ENCODE results near the gene UBL3.

Gene UBL3

GRCh38 chr13:29850213-29850898, at the start of gene UBL3:
Gene UBL3, minus strand, starts transcription at chr13:29850617. Its CDS starts 1,079 bp downstream, at chr13:29849538.
- FAIRE-seq: no peak

- no peak for FAIRE-seq
These were observed 46.7 kb upstream of the UBL3 start for GRCh38 chr13:29897102-29897501.

DNA sequence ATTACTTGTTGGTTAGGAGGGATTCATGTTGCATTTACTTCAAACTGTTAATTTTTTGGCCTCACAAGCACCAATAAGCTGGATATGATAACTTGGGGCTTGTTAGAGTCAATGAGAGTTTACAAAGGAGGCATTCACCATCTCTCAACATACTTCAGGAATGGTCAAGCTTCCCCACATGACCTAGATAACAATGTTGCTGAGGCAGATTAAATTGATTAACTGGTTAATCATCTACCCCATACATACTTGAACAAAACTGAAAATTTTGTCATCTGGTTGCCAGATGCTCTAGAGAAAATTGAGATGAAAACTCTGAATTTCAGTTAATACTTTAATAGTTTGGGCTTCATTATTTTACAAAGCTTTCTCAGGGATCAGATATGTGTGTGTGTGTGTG, 43.0 kb upstream of the UBL3 start:
- no peak for FAIRE-seq

- FAIRE-seq: no peak
These were observed 41.7 kb upstream of the UBL3 start for GRCh38 chr13:29892151-29892550.

GRCh38 chr13:29889111-29889510, 38.7 kb upstream of the UBL3 start:
- FAIRE-seq: no peak

- FAIRE-seq: no peak
These were observed 37.9 kb upstream of the UBL3 start for GRCh38 chr13:29888306-29888705.

DNA sequence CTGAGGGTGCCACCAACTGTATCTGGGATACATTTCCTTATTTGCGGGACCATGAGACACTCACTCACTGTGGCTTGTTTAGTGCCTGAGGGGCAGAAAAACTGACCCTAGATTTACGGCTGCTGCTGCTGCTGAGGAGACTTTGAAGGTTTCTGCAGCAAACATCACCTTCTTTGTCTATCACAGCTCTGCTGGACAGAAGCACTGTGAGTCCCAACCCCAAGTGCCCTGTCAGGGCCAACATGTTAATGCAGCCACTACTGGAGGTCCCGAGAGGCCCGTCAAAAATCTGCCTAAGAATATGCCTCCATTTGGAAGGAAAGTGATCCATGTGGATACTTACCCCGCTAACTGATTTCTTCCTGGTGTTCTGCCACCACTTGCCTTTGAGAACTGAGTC, 37.3 kb upstream of the UBL3 start:
- no peak for FAIRE-seq

- FAIRE-seq: no peak
These were observed 36.7 kb upstream of the UBL3 start for GRCh38 chr13:29887030-29887557.

- no peak for FAIRE-seq
These were observed 36.0 kb upstream of the UBL3 start for GRCh38 chr13:29886446-29886845.

- no peak for FAIRE-seq
These were observed 35.6 kb upstream of the UBL3 start for GRCh38 chr13:29885989-29886388.

DNA sequence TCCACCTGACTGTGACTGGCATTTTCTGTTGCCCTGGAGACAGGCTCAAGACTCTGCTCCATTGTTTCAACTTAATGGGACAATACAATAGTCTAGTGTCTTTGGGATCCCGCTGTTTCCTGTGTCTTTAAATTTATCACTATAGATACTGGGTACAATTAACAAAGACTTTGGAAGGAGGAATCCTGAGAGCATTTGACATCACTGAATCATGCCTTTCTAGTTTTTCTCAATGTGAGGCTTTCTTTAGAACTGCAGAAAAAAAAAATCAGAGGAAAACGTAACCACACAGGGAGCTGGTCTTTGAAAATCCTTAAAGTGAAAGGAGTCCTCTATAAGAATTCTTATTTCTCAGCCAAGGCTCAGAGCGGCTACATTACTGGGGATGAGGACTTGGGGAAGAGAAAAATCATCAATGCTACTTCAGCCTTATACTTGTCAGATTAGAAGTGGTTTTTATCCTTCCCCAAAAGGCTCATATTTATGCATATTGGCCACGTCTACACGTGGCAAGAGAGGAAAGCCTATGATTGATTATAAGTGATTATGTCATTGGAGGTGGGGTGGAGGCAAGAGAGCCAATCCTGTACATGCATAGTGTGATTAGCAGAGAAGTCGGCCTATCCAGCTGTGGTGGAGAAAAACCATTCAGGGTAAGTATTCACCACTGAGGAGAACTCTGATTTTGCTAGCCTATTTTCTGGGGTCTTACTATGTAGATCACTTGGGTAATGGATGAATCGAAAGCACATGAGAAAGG, 34.4 kb upstream of the UBL3 start:
- no peak for FAIRE-seq

- FAIRE-seq: no peak
These were observed 33.6 kb upstream of the UBL3 start for GRCh38 chr13:29883941-29884518.

GRCh38 chr13:29882076-29882475, 31.7 kb upstream of the UBL3 start:
- FAIRE-seq: no peak

GRCh38 chr13:29878101-29878500, 27.7 kb upstream of the UBL3 start:
- FAIRE-seq: no peak

DNA sequence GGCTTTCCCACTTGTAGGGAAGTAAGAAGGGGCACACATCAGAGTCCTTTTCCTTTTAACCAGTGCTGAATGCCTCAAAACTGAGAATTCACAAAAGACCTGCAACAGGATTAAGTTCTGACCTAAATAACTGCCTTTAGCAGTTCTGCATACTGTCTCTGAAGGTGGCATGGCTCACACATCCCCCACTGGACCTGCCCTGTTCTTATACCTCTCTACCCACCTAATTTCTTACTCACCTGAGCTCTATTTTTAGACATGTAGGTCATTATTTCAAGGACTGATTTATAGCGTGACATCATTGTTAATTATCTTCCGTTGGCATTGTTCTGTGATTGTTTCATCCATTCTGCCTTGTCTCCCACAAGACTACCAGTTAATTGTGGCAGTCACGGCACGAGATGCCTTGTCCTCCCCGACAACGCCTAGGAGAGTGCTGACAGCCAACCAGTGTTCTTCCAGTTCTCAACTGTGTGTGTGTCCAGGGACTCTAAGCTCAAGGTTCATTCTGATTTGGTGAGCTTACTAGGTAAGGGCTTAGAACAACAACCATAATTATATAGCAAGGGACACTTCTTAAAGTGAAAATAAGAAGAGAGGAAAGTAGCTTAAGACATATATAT, 27.1 kb upstream of the UBL3 start:
- no peak for FAIRE-seq

DNA sequence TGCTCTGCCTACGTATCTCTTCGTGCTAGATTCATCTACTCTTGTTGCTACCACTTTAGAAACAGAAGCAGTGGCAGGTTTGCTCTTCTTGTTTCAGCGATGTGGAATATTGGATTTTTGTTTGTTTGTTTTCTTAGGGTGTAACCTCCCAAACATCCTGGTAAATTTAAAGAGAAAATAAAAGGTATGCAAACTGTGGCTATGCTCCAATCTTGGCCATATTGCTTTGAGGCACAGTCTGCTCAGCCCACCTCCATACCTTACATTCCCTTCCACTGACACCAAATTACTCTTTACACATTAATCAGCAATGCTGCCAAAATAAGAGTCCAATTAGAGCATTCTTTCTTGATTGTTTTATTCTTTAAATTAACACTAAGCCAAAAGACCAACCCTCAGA, 25.2 kb upstream of the UBL3 start:
- FAIRE-seq: no peak

DNA sequence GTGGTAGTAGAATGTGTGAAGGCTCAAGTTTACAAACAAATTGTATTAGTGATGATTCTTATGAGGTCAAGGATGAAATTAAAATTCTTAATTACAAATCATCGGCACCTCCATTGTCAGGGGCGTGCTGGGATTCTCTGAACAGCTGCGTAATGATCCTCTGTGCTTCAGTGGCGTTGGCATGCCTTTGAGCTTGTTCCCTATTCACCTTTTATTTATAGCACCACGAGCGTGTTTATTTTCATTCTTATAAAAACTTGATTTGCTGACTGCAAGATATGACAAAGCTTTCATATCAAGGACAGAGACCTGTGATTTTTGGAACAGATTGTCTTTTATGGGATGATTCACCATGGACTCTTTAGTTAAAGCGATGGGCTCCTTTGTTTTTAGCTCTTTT, 18.2 kb upstream of the UBL3 start:
- FAIRE-seq: no peak

DNA sequence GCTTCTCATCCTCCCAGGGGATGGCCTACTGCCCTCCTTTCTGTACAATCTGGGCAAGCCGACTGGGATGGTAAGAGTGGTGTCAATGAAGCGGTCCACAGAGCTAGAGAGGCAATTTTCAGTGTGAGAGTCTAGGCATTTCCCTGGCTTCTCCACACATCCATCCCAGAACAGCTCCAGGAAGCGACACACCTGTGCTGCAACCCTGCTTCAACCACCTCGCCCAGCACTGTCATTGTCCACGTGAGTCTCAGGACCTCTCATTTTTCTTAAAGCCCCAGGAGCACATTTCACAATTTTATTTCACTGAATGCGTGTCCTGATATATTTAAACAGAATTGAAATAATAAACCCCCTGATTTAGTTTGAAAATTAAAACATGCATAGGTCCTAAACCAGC, 15.5 kb upstream of the UBL3 start:
- no peak for FAIRE-seq

GRCh38 chr13:29861694-29862110, 11.3 kb upstream of the UBL3 start:
- FAIRE-seq: no peak

- FAIRE-seq: no peak
These were observed 9.6 kb upstream of the UBL3 start for GRCh38 chr13:29859971-29860370.

DNA sequence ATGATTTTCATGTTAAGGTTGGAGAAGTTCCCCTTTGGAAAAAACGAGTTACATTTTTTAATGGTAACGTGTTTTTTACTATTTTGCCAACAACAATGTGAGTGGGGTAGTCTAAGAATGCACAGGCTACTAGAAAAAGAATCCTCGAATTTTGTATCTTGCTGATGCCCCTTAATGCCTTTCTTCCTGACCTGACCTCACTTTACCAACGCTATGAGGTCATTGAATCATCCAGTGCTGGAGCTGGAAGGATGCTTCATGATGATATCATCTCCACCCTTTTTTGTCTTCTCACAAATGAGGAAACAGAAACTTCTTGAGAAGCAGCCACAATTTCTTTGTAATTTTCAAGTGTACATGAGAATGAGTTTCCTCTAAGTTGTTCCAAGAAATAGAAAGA, 8.2 kb upstream of the UBL3 start:
- FAIRE-seq: no peak

- no peak for FAIRE-seq
These were observed 7.8 kb upstream of the UBL3 start for GRCh38 chr13:29858231-29858630.

GRCh38 chr13:29857085-29857484, 6.7 kb upstream of the UBL3 start:
- FAIRE-seq: no peak

Data from endometrium (tissue), 2 donors.